Fibroblast of lung (primary cell): ENCODE measurements around the gene VSIR.

Source experiments
- EZH2 ChIP-seq: IDR thresholded peaks from 2 replicates; pipeline ENCODE4 v1.5.1; 2012; ENCODE audit warnings: low read length, control low read depth, mild to moderate bottlenecking; ENCODE audit errors: missing control alignments
- TF ChIP-seq, protein P1 (sequence below), 2 donors: IDR thresholded peaks in 1 of 2; conservative IDR thresholded peaks in 1 of 2; 1 replicate in 1 of 2; 2 replicates in 1 of 2; pipeline ENCODE4 v1.5.1; 2011 to 2012; ENCODE audit warnings: low read length in 2 of 2, control low read depth in 1 of 2, inconsistent platforms in 1 of 2, low read depth in 1 of 2, mild to moderate bottlenecking in 1 of 2

DNA sequence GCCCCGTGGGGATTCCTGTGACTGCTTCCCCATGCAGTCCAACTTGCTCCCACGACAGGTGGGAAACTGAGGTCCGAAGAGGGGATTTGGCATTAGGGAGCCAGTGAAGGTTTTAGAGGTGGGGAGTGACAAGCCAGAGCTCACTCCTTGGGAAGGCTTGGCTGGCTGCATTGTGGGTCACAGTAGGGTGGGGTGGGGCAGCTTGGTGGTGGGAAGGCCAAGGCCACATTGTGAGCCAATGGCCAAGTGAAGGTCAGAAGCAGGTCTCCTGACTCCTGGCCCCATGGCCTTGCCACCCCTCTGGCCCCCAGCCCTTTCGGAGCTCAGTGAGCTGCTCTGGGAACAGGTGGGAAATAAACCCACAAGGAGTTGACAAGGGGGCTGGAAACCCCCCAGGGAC is 56.3 kb downstream of the VSIR start:
- TF ChIP-seq, protein P1, sequence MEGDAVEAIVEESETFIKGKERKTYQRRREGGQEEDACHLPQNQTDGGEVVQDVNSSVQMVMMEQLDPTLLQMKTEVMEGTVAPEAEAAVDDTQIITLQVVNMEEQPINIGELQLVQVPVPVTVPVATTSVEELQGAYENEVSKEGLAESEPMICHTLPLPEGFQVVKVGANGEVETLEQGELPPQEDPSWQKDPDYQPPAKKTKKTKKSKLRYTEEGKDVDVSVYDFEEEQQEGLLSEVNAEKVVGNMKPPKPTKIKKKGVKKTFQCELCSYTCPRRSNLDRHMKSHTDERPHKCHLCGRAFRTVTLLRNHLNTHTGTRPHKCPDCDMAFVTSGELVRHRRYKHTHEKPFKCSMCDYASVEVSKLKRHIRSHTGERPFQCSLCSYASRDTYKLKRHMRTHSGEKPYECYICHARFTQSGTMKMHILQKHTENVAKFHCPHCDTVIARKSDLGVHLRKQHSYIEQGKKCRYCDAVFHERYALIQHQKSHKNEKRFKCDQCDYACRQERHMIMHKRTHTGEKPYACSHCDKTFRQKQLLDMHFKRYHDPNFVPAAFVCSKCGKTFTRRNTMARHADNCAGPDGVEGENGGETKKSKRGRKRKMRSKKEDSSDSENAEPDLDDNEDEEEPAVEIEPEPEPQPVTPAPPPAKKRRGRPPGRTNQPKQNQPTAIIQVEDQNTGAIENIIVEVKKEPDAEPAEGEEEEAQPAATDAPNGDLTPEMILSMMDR (conservative IDR thresholded peaks at IDR 0.05 in 1 of 2, IDR thresholded peaks at IDR 0.05 in 1 of 2; ENCODE audit: low read depth in 1 of 2, low read length in 2 of 2): no peak
- TF ChIP-seq EZH2: no peak
